ENCODE measurements around the gene KRTAP29-1.
"Not testable (repeated sequence)": the region's sequence is repeated elsewhere in the genome, so short reads cannot be mapped to it uniquely, and the experiment has no call there.

KRTAP29-1 gene

DNA sequence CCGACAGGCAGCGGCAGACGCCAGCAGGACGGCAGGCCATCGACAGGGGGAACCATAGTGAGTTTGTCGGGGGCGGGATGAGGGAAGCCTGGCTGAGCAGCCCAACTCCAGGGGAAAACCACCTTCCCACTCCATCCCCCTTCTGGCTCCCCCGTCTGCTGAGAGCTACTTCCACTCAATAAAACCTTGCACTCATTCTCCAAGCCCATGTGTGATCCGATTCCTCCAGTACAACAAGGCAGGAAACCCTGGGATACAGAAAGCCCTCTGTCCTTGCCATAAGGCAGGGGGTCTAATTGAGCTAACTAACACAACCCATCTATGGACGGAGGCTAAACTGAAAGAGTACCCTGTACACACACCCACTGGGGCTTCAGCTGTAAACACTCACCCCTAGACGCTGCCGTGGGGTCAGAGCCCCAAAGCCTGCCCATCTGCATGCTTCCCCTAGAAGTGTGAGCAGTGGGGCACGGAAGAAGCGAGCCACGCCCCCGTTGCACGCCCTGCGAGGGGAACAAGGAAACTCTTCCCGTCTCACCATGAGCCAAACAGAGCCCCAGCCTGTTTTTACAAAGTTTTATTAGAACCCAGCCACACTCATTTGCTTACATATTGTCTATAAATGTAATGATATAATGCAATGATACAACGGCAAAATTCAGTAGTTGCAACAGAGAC is 4.1 kb downstream of the KRTAP29-1 start:
- no peak for DNase-seq (ENCODE audit: low read depth)

DNA sequence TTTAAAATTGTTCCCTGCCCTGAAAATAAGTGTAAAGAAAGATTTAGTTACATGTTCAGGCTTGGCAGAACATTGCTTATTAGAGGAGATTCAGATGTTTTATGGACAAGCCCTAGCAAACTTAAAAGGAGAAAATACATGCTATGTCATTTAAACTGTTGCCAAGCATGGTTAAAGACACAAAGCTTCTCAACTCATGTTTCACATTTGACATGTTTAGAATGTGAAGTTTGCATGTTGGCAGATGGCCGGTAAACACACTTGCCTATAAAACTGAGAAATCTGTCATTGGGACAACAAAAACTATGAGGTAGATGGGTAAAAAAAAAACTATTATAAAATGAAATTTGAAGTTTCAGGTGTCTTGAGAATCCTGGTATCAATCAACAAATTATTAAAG is 5.8 kb downstream of the KRTAP29-1 start:
- DNase-seq (ENCODE audit: low read depth): no peak

DNA sequence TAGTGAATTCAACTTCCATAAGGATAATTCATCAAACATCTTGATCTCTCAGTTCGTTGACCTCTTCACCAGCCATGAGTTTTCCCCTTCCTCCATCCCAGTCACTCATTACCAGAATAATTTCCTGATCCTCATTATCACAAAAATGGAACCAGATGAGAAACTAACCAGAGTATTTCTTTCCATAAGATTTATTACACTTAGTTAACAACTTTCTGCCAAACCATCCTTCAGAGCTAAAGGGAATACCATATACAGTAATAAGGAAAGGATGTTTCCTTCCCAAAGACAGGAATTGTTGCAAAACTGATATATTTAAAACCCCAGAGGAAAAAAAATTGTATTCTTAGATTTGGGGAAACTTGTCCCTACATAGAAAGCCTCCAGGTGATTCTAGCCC is 8.6 kb downstream of the KRTAP29-1 start:
- no peak for DNase-seq (ENCODE audit: low read depth)

DNA sequence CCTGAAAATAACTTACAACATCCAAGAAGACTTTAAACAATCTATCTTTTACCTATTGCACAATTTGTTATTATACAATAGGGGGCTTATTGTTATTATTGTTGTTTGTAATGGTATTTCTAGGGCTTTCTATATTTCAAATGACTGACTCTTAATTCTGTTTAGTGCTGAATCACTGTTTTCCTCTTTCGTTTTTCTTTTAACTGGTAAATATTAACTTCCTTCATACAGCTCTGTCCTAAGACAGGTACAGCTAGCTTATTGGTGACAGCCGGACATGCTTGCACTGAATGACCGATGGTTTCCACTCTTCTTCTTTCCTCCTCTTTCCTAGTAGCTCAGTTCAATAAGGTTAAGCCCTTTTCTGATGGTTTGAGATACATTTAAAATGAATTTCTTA is 15.6 kb downstream of the KRTAP29-1 start:
- DNase-seq (ENCODE audit: low read depth): no peak

DNA sequence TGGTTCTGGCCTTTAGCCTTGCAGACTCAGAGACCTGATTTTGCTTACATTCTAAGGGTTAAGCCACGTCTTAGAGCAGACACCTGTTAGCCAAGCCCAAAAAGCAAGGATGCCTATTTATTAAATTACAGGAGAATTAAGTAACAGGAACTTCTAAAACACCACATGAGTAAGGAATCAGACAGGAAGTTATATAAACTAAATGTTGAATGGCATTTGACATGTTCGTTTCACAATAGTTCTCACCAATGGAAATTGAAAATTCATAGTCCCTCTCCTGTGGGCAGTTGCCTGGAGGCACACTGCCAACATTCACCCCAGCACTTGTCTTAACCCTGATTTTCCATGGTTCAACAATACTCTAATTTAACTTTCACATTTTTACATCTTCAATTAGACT is 18.1 kb downstream of the KRTAP29-1 start:
- no peak for DNase-seq (ENCODE audit: low read depth)

DNA sequence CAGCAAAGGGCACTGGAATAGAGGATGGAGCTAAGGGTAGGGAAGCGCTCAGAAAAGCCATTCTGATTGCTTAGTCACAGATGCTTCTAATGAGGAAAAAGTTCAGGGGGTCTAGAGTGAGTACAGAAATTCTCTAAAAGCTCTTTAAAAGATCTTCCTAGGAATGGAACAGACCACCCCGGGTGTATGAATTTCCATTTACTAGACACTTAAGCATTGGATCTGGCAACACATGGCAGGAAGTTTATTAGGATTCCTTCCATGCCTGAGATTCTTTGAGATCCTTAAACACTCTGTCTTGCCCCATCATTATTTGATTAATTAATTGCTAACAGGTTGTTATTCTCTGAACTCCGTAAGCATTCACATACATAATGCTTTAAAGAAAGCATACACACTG is 18.6 kb downstream of the KRTAP29-1 start:
- DNase-seq (ENCODE audit: low read depth): peak; percentile 20

DNA sequence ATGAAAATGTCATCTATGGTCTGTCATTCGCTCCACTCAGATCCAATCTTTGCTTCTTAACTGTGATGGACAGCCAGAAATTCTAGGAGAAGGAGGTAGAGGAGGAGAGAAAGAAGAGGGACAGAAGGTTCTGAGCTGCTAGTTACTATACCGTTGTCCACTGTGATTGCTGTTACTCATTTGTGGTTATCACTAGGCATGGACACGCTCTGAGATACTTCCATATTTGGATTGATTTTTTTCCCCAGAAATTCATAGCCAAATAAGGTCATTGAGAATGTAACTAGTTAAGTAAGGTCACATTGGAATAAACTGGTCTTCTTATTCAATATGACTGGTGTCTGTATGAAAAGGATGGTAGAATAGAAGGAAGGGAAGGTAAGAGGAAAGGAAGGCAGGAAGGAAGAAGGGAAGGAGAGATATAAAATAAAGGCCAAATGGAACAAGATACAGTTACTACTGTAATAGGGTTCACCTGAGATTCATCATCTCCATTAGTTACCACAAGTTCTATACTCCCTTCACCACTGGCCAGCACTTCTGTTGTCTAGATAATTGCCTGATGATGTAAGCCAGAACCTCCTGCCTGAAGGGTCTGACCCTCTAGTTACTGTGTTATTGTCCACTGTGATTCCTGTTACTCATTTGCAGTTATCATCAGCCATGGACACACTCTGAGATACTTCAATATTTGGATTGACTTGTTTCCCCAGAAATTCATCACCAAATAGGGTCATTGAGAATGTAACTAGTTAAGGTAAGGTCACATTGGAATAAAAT is 24.3 kb downstream of the KRTAP29-1 start:
- DNase-seq (ENCODE audit: low read depth): no peak

DNA sequence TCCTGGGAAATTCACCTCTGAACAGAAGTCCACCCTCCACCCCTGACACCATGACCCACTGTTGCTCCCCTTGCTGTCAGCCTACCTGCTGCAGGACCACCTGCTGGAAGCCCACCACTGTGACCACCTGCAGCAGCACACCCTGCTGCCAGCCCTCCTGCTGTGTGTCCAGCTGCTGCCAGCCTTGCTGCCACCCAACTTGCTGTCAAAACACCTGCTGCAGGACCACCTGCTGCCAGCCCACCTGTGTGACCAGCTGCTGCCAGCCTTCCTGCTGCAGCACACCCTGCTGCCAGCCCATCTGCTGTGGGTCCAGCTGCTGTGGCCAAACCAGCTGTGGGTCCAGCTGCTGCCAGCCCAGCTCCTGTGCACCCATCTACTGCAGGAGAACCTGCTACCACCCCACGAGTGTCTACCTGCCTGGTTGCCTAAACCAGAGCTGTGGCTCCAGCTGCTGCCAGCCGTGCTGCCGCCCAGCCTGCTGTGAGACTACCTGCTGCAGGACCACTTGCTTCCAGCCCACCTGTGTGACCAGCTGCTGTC is 26.9 kb downstream of the KRTAP29-1 start, which contains the start of gene KRTAP9-7:
KRTAP9-7 (plus strand) TSS at position 51 of the 543 bp plus-strand sequence; CDS start at position 51, 0 bp downstream.
- not testable (repeated sequence) for DNase-seq (ENCODE audit: low read depth)

DNA sequence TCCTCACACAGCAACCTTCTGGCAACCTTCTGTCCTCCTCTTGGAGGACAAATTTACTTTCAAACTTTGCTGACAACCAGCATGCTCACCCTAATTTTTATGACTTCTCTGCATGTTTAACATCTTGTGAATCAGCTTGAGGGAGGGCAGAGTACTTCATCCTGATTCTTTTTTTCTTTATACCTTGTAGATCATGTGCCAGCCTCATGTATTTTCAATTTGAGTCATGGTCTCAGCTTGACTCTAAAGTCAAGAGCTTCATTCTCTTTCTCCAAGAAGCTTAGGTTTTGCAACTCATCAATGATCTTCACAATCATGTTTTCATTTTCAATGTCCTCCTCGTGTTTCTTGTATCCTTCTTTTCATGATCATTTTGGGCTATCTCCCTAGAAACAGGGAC is 30.8 kb downstream of the KRTAP29-1 start:
- DNase-seq (ENCODE audit: low read depth): no peak

DNA sequence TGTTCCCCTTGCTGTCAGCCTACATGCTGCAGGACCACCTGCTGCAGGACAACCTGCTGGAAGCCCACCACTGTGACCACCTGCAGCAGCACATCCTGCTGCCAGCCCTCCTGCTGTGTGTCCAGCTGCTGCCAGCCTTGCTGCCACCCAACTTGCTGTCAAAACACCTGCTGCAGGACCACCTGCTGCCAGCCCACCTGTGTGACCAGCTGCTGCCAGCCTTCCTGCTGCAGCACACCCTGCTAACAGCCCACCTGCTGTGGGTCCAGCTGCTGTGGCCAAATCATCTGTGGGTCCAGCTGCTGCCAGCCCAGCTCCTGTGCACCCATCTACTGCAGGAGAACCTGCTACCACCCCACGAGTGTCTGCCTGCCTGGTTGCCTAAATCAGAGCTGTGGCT is 31.3 kb downstream of the KRTAP29-1 start:
- DNase-seq (ENCODE audit: low read depth): not testable (repeated sequence)

DNA sequence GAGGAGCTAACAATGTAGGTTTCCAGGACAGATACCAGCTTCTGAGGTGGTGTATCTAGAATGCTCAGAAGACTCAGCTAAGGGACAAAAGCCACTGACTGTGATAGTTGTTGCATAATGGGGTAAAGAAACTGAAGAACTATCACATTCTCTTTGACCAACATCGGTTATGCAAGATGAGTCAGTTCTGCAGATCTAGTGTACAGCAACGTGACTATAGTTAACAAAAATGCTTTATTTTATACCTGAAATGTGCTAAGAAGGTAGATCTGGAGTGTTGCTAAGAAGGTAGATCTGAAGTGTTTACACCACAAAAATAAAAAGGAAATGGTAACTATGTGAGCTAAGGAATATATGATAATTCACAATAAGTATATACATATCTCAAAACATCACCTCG is 34.9 kb downstream of the KRTAP29-1 start:
- no peak for DNase-seq (ENCODE audit: low read depth)

DNA sequence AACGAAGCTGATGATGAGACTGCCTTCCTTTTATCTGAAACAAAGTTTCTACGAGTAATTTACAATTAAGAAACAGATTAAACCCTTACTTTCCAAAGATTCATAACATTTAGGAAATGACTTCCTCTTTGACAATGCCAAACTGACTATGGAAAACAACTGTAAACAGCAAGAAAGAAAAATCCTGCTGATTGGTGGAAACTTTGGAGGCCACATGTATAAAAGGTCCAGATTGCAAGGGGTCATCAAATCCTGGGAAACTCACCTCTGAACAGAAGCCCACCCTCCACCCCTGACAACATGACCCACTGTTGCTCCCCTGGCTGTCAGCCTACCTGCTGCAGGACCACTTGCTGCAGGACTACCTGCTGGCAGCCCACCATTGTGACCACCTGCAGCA is 37.6 kb downstream of the KRTAP29-1 start, which contains the start of gene KRTAP9-6:
KRTAP9-6 (plus strand) TSS at position 301 of the 400 bp plus-strand sequence; CDS start at position 301, 0 bp downstream.
- no peak for DNase-seq (ENCODE audit: low read depth)

DNA sequence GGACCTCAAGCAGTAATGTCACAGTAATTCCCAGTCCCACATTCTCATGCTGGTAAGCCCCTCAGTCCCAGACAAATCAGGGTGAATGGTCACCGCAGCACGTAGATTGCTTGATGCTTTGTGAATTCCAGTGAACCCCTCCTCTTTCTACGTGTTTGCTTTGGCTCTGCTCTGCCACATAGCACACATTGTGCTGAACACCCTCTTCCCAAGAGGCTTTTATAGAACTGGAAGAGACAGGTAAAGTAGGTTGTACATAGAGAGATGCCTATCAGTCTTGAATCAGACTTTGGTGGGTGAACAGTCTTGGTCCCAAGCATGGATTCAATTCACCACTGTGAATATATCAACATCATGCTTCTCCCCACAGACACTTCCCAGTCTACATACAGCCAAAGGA is 38.1 kb downstream of the KRTAP29-1 start:
- DNase-seq (ENCODE audit: low read depth): no peak

DNA sequence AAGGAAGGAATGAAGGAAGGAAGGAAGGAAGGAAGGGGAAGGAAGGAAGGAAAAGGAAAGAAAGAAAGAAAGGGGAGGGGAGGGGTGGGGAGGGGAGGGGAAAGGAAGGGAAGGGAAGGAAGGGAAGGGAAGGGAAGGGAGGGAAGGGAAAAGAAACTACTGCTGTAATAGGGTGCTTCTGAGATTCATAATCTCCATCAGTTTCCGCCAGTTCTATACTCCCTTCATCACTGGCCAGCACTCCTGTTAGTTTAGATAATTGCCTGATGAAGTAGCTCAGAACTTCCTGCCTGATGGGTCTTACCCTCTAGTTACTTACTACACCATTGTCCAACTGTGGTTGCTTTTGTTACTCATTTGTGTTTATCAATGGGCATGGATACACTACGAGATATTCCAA is 39.4 kb downstream of the KRTAP29-1 start:
- DNase-seq (ENCODE audit: low read depth): no peak

DNA sequence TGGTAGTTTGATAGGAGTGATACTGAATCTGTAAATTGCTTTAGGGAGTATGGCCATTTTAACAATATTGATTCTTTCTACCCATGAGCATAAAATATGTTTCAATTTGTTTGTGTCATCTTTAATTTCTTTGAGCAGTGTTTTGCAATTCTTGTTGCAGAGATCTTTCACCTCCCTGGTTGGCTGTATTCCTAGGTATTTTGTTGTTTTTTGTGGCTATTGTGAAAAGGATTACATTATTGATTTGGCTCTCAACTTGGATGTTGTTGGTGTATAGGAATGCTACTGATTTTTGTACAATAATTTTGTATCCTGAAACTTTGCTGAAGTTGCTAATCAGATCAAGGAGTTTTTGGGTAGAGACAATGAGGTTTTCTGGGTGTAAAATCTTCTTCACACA is 44.2 kb downstream of the KRTAP29-1 start:
- no peak for DNase-seq (ENCODE audit: low read depth)

DNA sequence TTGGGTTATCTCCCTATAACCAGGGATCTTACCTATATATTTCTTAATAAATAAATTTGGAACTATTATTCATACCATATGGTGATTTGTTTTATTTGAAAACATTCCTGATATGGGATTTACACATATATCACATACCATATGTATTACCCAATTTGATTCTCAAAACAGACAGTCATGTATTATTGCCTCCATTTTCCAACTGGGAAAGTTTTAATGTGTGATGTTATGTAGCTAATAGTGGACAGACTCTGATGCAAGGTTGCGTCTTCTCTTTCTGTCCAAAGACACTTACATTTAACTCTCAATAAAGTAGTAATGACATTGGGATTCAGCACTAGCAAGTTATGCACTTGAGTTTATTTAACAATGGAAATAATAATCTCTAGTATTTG is 46.4 kb downstream of the KRTAP29-1 start:
- no peak for DNase-seq (ENCODE audit: low read depth)

DNA sequence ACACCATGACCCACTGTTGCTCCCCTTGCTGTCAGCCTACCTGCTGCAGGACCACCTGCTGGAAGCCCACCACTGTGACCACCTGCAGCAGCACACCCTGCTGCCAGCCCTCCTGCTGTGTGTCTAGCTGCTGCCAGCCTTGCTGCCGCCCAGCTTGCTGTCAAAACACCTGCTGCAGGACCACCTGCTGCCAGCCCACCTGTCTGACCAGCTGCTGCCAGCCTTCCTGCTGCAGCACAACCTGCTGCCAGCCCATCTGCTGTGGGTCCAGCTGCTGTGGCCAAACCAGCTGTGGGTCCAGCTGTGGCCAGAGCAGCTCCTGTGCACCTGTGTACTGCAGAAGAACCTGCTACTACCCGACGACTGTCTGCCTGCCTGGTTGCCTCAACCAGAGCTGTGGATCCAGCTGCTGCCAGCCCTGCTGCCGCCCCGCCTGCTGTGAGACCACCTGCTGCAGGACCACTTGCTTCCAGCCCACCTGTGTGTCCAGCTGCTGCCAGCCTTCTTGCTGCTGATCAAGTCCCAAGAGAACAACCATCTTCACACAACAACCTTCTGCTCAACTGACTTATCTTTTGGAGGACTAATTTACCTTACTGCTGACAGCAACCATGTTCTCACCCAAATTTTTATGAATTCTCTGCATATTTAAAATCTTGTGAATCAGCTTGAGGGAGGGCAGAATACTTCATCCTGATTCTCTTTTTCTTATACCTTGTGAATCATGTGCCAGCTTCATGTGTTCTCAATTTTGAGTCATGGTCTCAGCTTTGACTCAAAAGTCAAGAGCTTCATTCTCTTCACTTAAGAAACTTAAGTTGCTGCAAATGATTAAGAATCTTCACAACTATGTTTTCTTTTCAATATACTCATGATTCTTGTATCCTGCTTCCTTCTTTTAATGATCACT is 47.0 kb downstream of the KRTAP29-1 start, which contains the start of gene KRTAP9-9:
KRTAP9-9 (plus strand) TSS at position 4 of the 910 bp plus-strand sequence.
- DNase-seq (ENCODE audit: low read depth): not testable (repeated sequence)

DNA sequence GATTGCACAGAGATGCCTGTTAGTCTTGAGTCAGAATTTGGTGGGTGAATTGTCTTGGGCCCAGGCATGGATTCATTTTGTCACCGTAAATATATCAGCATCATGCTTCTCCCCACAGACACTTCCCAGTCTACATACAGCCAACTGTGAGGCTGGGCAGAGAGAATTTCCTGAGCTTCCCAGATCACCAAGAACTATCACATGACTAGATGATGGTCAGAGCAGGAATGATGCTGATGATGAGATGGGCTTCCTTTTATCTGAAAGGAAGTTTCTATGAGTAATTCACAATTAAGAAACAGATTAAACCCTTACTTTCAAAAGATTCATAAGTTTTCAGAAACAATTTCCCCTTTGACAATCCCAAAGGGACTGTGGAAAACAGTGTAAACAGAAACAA is 47.8 kb downstream of the KRTAP29-1 start:
- DNase-seq (ENCODE audit: low read depth): no peak
